HepG2 (cell line): ENCODE measurements around the gene ZNF556.

ENCODE experiments used
- ATAD3A ChIP-seq: sonication (generic); formaldehyde crosslinking; IDR thresholded peaks from 2 replicates; pipeline ENCODE4 v1.4.0; 2020; ENCODE audit warnings: missing genetic modification reagents
- POLR2A ChIP-seq, 2 experiments: IDR thresholded peaks; 2 replicates each; pipeline ENCODE4 v1.6.1; 2011; ENCODE audit warnings: low read depth in 2 of 2, low read length in 2 of 2, mild to moderate bottlenecking in 1 of 2, moderate library complexity in 1 of 2; ENCODE audit not compliant: insufficient read depth in 1 of 2
- TF ChIP-seq, protein P1 (sequence below), 2 experiments: sonication (generic) in 1 of 2; formaldehyde crosslinking in 1 of 2; IDR thresholded peaks; 2 replicates each; pipeline versions ENCODE4 v1.4.0 to v1.6.1; 2016 to 2020; ENCODE audit warnings: borderline replicate concordance in 1 of 2, low read depth in 1 of 2, mild to moderate bottlenecking in 1 of 2, missing genetic modification reagents in 1 of 2
- TF ChIP-seq, protein P2 (sequence below): sonication (generic); formaldehyde crosslinking; IDR thresholded peaks from 2 replicates; pipeline ENCODE4 v1.8.0; 2022; ENCODE audit warnings: mild to moderate bottlenecking, missing genetic modification reagents, borderline replicate concordance

DNA sequence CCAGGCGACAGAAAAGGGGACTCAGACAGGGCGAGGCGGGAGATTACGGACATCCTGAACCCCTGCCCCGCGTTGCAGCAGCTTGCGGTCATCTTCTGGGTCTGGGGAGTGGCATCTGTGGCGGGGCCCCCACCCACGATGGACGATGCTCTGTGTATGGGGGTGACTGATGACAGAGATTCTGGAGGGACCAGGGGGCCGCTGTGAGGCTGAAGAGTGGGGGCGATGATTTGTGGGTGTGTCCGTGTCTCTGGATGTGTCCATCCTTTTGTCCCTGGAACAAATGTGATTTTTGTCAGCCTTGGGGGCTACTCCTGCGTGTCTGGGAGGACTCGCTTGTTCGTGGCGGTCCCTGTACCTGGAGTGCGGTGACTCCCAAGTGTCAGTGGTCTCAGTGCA, 59.9 kb downstream of the ZNF556 start:
- TF ChIP-seq ATAD3A (CRISPR knock-in tag): no peak
- TF ChIP-seq, protein P1, sequence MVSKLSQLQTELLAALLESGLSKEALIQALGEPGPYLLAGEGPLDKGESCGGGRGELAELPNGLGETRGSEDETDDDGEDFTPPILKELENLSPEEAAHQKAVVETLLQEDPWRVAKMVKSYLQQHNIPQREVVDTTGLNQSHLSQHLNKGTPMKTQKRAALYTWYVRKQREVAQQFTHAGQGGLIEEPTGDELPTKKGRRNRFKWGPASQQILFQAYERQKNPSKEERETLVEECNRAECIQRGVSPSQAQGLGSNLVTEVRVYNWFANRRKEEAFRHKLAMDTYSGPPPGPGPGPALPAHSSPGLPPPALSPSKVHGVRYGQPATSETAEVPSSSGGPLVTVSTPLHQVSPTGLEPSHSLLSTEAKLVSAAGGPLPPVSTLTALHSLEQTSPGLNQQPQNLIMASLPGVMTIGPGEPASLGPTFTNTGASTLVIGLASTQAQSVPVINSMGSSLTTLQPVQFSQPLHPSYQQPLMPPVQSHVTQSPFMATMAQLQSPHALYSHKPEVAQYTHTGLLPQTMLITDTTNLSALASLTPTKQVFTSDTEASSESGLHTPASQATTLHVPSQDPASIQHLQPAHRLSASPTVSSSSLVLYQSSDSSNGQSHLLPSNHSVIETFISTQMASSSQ (IDR thresholded peaks at IDR 0.05; ENCODE audit: low read depth): no peak
- TF ChIP-seq, protein P1 (CRISPR knock-in tag; IDR thresholded peaks at IDR 0.05; ENCODE audit: borderline replicate concordance): no peak
- TF ChIP-seq, protein P2, sequence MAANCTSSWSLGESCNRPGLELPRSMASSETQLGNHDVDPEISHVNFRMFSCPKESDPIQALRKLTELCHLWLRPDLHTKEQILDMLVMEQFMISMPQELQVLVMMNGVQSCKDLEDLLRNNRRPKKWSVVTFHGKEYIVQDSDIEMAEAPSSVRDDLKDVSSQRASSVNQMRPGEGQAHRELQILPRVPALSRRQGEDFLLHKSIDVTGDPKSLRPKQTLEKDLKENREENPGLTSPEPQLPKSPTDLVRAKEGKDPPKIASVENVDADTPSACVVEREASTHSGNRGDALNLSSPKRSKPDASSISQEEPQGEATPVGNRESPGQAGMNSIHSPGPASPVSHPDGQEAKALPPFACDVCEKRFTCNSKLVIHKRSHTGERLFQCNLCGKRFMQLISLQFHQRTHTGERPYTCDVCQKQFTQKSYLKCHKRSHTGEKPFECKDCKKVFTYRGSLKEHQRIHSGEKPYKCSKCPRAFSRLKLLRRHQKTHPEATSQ (CRISPR knock-in tag): no peak
- no peak for TF ChIP-seq POLR2A (IDR thresholded peaks at IDR 0.05; ENCODE audit: insufficient read depth in 1 of 2, low read depth in 2 of 2, low read length in 2 of 2)
